K562 (cell line): ENCODE measurements around the gene CIAO3. TPM values are rescaled to one million over a fixed set of nuclear protein-coding genes. Genes with fewer than 3 reads are reported as not detected.

Experiments
- ATAC-seq: fragments of 200-7000 bp; cut with Tn5 transposase; 3 replicates; pipeline ENCODE4 v1.9.1; 2020; ENCODE audit warnings: moderate library complexity
- BruUV-seq: library from RNA; stranded (reverse); fragments of 400-500 nt; replicated peaks from 2 replicates; lab custom pipeline; 2021; lab: Mats Ljungman, UMichigan
- CTCF ChIA-PET: fragments of 300-600 bp; formaldehyde crosslinking; extraction: SDS; loops from one replicate; lab custom pipeline; 2021; ENCODE audit warnings: low intra/inter-chr PET ratio; lab: Yijun Ruan, JAX
- POLR2A ChIA-PET: fragments of 300-600, 350-650 bp; sonication (Branson Sonifier 250); formaldehyde crosslinking; extraction: SDS; loops from one replicate; lab custom pipeline; 2021; ENCODE audit warnings: antibody characterized with exemption, inconsistent platforms; lab: Yijun Ruan, JAX
- DNase-seq, 4 experiments: peaks; one replicate each; pipeline versions ENCODE4 v3.0.0 to v3.0.0-alpha.2; 2011 to 2018; ENCODE audit warnings: low spot score in 3 of 4, mixed read lengths in 3 of 4; ENCODE audit errors: extremely low read depth in 1 of 4
- FAIRE-seq: peaks from 2 replicates; lab custom pipeline; 2011; peaks lifted over from hg19 to GRCh38; lab: Jason Lieb, UNC
- H2AFZ ChIP-seq: 2 replicates; pipeline ENCODE4 v1.6.0; 2011; ENCODE audit warnings: low read depth, low read length, control low read depth, inconsistent platforms
- H3K27ac ChIP-seq: fragments of 200-600 bp; 3 replicates; pipeline ENCODE4 v1.8.0; 2011; ENCODE audit warnings: low read depth, mild to moderate bottlenecking, control low read depth, inconsistent platforms, low read length, moderate library complexity, mixed read lengths; ENCODE audit errors: extremely low read depth
- H3K27me3 ChIP-seq, 2 experiments: fragments of 300-600 bp in 1 of 2; 2 replicates in 1 of 2; 3 replicates in 1 of 2; pipeline versions ENCODE4 v1.6.0 to v1.8.0; 2011; ENCODE audit warnings: inconsistent platforms in 2 of 2, low read length in 2 of 2, mild to moderate bottlenecking in 1 of 2, mixed read lengths in 1 of 2, moderate library complexity in 1 of 2; ENCODE audit not compliant: control insufficient read depth in 2 of 2, insufficient read depth in 2 of 2
- H3K36me3 ChIP-seq: fragments of 300-600 bp; 3 replicates; pipeline ENCODE4 v1.8.0; 2011; ENCODE audit warnings: mild to moderate bottlenecking, low read length, inconsistent platforms; ENCODE audit not compliant: control insufficient read depth, insufficient read depth
- H3K4me1 ChIP-seq, 2 experiments: fragments of 200-600 bp in 1 of 2; replicated peaks in 1 of 2; 2 replicates in 1 of 2; 3 replicates in 1 of 2; pipeline versions ENCODE4 v1.5.1 to v1.8.0; 2011; ENCODE audit warnings: inconsistent platforms in 2 of 2, low read length in 2 of 2, mild to moderate bottlenecking in 1 of 2, mixed read lengths in 1 of 2, moderate library complexity in 1 of 2; ENCODE audit not compliant: control insufficient read depth in 2 of 2, insufficient read depth in 2 of 2
- H3K4me2 ChIP-seq: 2 replicates; pipeline ENCODE4 v1.6.1; 2011; ENCODE audit warnings: low read length, control low read depth, inconsistent platforms, mixed read lengths; ENCODE audit not compliant: insufficient read depth
- H3K4me3 ChIP-seq: fragments of 200-600 bp; sonication (generic), shearing (Covaris generic); 2 replicates; pipeline ENCODE4 v1.5.1; 2016; ENCODE audit warnings: control low read depth, inconsistent platforms
- H3K79me2 ChIP-seq: fragments of 200-600 bp; 3 replicates; pipeline ENCODE4 v1.8.0; 2011; ENCODE audit warnings: low read length, inconsistent platforms; ENCODE audit not compliant: control insufficient read depth, insufficient read depth
- H3K9ac ChIP-seq, 2 experiments: 2 replicates each; pipeline versions ENCODE4 v1.6.0 to v1.6.1; 2011; ENCODE audit warnings: low read depth in 2 of 2, low read length in 2 of 2, control low read depth in 1 of 2, inconsistent platforms in 1 of 2, mild to moderate bottlenecking in 1 of 2, mixed read lengths in 1 of 2; ENCODE audit not compliant: insufficient read depth in 1 of 2
- H3K9me1 ChIP-seq: one replicate; pipeline ENCODE4 v1.6.0; 2011; ENCODE audit warnings: inconsistent platforms, mild to moderate bottlenecking, low read length, moderate library complexity; ENCODE audit not compliant: control insufficient read depth, insufficient read depth
- H3K9me3 ChIP-seq: replicated peaks from 2 replicates; pipeline ENCODE4 v1.5.1; 2011; ENCODE audit warnings: low read depth, low read length, inconsistent platforms; ENCODE audit not compliant: control insufficient read depth, insufficient read depth
- H4K20me1 ChIP-seq: replicated peaks from 2 replicates; pipeline ENCODE4 v1.6.1; 2011; ENCODE audit warnings: low read length, inconsistent platforms, mixed read lengths; ENCODE audit not compliant: control insufficient read depth, insufficient read depth
- POLR2G ChIP-seq: fragments of 200-400 bp; formaldehyde crosslinking; IDR thresholded peaks from 2 replicates; pipeline ENCODE4 v1.6.1; 2017; ENCODE audit warnings: low read depth, mild to moderate bottlenecking, antibody characterized with exemption, low read length, moderate library complexity
- SNRNP70 ChIP-seq: fragments of 200-400 bp; formaldehyde crosslinking; optimal IDR thresholded peaks from 2 replicates; pipeline ENCODE3; 2017; ENCODE audit warnings: low read depth, low read length
- WGBS: fragments of 100-300 bp; shearing (Covaris generic); methylation state at CpG from one replicate; pipeline ENCODE4 v1.1.6; 2016; ENCODE audit warnings: low coverage, mixed read lengths; ENCODE audit not compliant: insufficient coverage; ENCODE audit errors: missing lambda C conversion rate; 5-methylcytosine and 5-hydroxymethylcytosine counted together
- in situ Hi-C: fragments of 300-500 bp; cut with MboI; formaldehyde crosslinking; loops from 4 replicates; pipeline ENCODE4 v1.15.0; 2018; ENCODE audit warnings: inconsistent platforms, mixed read lengths
- intact Hi-C: fragments of 100-400 bp; cut with micrococcal nuclease; formaldehyde crosslinking; loops from 2 replicates; pipeline ENCODE4 v1.14.2; 2022
- polyA plus RNA-seq, 8 experiments: library from polyadenylated mRNA; depleted of rRNA in 4 of 8; stranded (reverse) in 5 of 8; unstranded in 3 of 8; fragments of >200 nt; fragmentation: Nextera tagmentation in 2 of 8; fragmentation: Illumina TruSeq in 1 of 8; extraction: Ambion mirVana in 2 of 8; extraction: Trizol in 1 of 8; gene quantifications; 2 replicates each; pipeline versions ENCODE4 v1.2.1 to v1.2.3, GENCODE V29; 2011 to 2014; ENCODE audit warnings: inconsistent platforms in 1 of 8, missing spikeins in 1 of 8
- total RNA-seq, 7 experiments: library from RNA; depleted of rRNA in 6 of 7; stranded (reverse); fragments of >200 nt in 6 of 7; fragmentation: Illumina TruSeq in 2 of 7; extraction: Trizol in 2 of 7; gene quantifications; 2 replicates each; pipeline versions ENCODE4 v1.2.1 to v1.2.3, GENCODE V29; 2011 to 2021; ENCODE audit warnings: low replicate concordance in 1 of 7
- TF ChIP-seq, protein P1 (sequence below), 2 experiments: IDR thresholded peaks; 2 replicates each; pipeline ENCODE4 v1.6.1; 2011; ENCODE audit warnings: borderline replicate concordance in 1 of 2, control low read depth in 1 of 2, low read depth in 1 of 2, low read length in 1 of 2, mild to moderate bottlenecking in 1 of 2, mixed read lengths in 1 of 2, moderate library complexity in 1 of 2; ENCODE audit not compliant: insufficient read depth in 1 of 2, insufficient read length in 1 of 2, poor library complexity in 1 of 2, severe bottlenecking in 1 of 2; ENCODE audit errors: extremely low read depth in 1 of 2
- TF ChIP-seq, protein P2 (sequence below): fragments of 200-600 bp; sonication (generic); IDR thresholded peaks from one replicate; pipeline ENCODE4 v1.6.1; 2012; ENCODE audit warnings: mild to moderate bottlenecking, low read depth, low read length, inconsistent platforms

The CIAO3 gene
- total and polyA plus RNA-seq, 9 of the 15 experiments (the other 6 are each of a cell fraction or from before 2014, with no cell fraction given), result 2.2 to 35.6 (median 18.7) TPM

GRCh38 chr16:725463-726187, 15.2 kb downstream of the CIAO3 start (continued):
- TF ChIP-seq, protein P1, sequence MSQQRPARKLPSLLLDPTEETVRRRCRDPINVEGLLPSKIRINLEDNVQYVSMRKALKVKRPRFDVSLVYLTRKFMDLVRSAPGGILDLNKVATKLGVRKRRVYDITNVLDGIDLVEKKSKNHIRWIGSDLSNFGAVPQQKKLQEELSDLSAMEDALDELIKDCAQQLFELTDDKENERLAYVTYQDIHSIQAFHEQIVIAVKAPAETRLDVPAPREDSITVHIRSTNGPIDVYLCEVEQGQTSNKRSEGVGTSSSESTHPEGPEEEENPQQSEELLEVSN (IDR thresholded peaks at IDR 0.05; ENCODE audit: borderline replicate concordance in 1 of 2, extremely low read depth in 1 of 2, insufficient read depth in 1 of 2, insufficient read length in 1 of 2, low read depth in 1 of 2, low read length in 1 of 2, poor library complexity in 1 of 2, severe bottlenecking in 1 of 2), result no peak

GRCh38 chr16:725041-725376, 15.8 kb downstream of the CIAO3 start:
- ATAC-seq (no peak), DNase-seq (no peak), FAIRE-seq (no peak)
- Histone ChIP-seq H3K27ac (no peak overlapping the region), H3K4me3 (no peak overlapping the region), H2AFZ (no peak overlapping the region), H3K4me1 (peaks cover 15 to 97% of the 10 kb centered on the region in 2 experiments), H3K9ac (peak overlapping the region in 1 of 2 experiments; percentile 59; a peak in 2 of 4 replicates), H3K27me3 (no peaks in the 10 kb centered on the region), H4K20me1 (no peaks in the 10 kb centered on the region; the same call in 1 of the 2 replicates), H3K79me2 (peaks cover 57% of the 10 kb centered on the region), H3K9me3 (no peaks in the 10 kb centered on the region), H3K36me3 (peaks cover 21% of the 10 kb centered on the region; the same call in 1 of the 3 replicates), H3K9me1 (no peaks in the 10 kb centered on the region), H3K4me2 (no peak overlapping the region)
- ChIA-PET CTCF (no interaction called here), POLR2A (interaction anchor here (0.5 to 4.5 kb wide), 6 partner anchors 9 to 47 kb away, joined by 3 to 25 read pairs (median 3); partner anchors contain the start of genes CIAO3 and METRN)
- whole genome bisulfite sequencing, result 70% methylated on average over 4 of the region's 7 CpGs
- intact Hi-C loops (no loop called here), in situ Hi-C loops (no loop called here)
- TF ChIP-seq, protein P2, sequence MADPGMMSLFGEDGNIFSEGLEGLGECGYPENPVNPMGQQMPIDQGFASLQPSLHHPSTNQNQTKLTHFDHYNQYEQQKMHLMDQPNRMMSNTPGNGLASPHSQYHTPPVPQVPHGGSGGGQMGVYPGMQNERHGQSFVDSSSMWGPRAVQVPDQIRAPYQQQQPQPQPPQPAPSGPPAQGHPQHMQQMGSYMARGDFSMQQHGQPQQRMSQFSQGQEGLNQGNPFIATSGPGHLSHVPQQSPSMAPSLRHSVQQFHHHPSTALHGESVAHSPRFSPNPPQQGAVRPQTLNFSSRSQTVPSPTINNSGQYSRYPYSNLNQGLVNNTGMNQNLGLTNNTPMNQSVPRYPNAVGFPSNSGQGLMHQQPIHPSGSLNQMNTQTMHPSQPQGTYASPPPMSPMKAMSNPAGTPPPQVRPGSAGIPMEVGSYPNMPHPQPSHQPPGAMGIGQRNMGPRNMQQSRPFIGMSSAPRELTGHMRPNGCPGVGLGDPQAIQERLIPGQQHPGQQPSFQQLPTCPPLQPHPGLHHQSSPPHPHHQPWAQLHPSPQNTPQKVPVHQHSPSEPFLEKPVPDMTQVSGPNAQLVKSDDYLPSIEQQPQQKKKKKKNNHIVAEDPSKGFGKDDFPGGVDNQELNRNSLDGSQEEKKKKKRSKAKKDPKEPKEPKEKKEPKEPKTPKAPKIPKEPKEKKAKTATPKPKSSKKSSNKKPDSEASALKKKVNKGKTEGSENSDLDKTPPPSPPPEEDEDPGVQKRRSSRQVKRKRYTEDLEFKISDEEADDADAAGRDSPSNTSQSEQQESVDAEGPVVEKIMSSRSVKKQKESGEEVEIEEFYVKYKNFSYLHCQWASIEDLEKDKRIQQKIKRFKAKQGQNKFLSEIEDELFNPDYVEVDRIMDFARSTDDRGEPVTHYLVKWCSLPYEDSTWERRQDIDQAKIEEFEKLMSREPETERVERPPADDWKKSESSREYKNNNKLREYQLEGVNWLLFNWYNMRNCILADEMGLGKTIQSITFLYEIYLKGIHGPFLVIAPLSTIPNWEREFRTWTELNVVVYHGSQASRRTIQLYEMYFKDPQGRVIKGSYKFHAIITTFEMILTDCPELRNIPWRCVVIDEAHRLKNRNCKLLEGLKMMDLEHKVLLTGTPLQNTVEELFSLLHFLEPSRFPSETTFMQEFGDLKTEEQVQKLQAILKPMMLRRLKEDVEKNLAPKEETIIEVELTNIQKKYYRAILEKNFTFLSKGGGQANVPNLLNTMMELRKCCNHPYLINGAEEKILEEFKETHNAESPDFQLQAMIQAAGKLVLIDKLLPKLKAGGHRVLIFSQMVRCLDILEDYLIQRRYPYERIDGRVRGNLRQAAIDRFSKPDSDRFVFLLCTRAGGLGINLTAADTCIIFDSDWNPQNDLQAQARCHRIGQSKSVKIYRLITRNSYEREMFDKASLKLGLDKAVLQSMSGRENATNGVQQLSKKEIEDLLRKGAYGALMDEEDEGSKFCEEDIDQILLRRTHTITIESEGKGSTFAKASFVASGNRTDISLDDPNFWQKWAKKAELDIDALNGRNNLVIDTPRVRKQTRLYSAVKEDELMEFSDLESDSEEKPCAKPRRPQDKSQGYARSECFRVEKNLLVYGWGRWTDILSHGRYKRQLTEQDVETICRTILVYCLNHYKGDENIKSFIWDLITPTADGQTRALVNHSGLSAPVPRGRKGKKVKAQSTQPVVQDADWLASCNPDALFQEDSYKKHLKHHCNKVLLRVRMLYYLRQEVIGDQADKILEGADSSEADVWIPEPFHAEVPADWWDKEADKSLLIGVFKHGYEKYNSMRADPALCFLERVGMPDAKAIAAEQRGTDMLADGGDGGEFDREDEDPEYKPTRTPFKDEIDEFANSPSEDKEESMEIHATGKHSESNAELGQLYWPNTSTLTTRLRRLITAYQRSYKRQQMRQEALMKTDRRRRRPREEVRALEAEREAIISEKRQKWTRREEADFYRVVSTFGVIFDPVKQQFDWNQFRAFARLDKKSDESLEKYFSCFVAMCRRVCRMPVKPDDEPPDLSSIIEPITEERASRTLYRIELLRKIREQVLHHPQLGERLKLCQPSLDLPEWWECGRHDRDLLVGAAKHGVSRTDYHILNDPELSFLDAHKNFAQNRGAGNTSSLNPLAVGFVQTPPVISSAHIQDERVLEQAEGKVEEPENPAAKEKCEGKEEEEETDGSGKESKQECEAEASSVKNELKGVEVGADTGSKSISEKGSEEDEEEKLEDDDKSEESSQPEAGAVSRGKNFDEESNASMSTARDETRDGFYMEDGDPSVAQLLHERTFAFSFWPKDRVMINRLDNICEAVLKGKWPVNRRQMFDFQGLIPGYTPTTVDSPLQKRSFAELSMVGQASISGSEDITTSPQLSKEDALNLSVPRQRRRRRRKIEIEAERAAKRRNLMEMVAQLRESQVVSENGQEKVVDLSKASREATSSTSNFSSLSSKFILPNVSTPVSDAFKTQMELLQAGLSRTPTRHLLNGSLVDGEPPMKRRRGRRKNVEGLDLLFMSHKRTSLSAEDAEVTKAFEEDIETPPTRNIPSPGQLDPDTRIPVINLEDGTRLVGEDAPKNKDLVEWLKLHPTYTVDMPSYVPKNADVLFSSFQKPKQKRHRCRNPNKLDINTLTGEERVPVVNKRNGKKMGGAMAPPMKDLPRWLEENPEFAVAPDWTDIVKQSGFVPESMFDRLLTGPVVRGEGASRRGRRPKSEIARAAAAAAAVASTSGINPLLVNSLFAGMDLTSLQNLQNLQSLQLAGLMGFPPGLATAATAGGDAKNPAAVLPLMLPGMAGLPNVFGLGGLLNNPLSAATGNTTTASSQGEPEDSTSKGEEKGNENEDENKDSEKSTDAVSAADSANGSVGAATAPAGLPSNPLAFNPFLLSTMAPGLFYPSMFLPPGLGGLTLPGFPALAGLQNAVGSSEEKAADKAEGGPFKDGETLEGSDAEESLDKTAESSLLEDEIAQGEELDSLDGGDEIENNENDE, result no peak
- peak; percentile 59 for TF ChIP-seq POLR2G
- TF ChIP-seq SNRNP70, result peak; percentile 53
- BruUV-seq, result no TSS peak
